LNCaP clone FGC (cell line): ENCODE data around the gene CCDC127.

Source experiments
- DNase-seq: peaks from one replicate; pipeline ENCODE4 v3.0.0-alpha.2; 2011; ENCODE audit warnings: low read depth
- H3K4me3 ChIP-seq: 2 replicates; pipeline ENCODE4 v1.5.1; 2011; ENCODE audit warnings: mild to moderate bottlenecking, low read depth, low read length, control low read depth
- CTCF ChIP-seq: IDR thresholded peaks from 2 replicates; pipeline ENCODE4 v1.5.1; 2012; ENCODE audit warnings: mild to moderate bottlenecking; ENCODE audit not compliant: control insufficient read depth, insufficient read depth; ENCODE audit errors: extremely low read depth

CCDC127 gene

GRCh38 chr5:150746-151145, 67.2 kb downstream of the CCDC127 start:
- H3K4me3 ChIP-seq = no peak overlapping the region

GRCh38 chr5:149745-150485, 68.0 kb downstream of the CCDC127 start:
- TF ChIP-seq CTCF = no peak
- H3K4me3 ChIP-seq = no peak overlapping the region
- DNase-seq = peak; percentile 95

More at GRCh38 chr5:150746-151145, 67.2 kb downstream of the CCDC127 start:
- DNase-seq = no peak
- TF ChIP-seq CTCF = no peak

GRCh38 chr5:147751-148150, 70.2 kb downstream of the CCDC127 start:
- H3K4me3 ChIP-seq = no peak overlapping the region
- no peak for TF ChIP-seq CTCF
- no peak for DNase-seq
